ENCODE data around the gene ARHGEF10L.
"Not testable (repeated sequence)": the region's sequence is repeated elsewhere in the genome, so short reads cannot be mapped to it uniquely, and the experiment has no call there.

The ARHGEF10L gene

GRCh38 chr1:17616731-17617279 is 77.3 kb downstream of the ARHGEF10L start:
- no peak for DNase-seq

- DNase-seq, result no peak
Observed at GRCh38 chr1:17617787-17618557, 78.5 kb downstream of the ARHGEF10L start.

- DNase-seq, result no peak
Observed at GRCh38 chr1:17618558-17619247, 79.2 kb downstream of the ARHGEF10L start.

- DNase-seq, result no peak
Observed at GRCh38 chr1:17620448-17620847, 81.0 kb downstream of the ARHGEF10L start.

GRCh38 chr1:17621691-17622090 is 82.2 kb downstream of the ARHGEF10L start:
- no peak for DNase-seq

- DNase-seq, result no peak
Observed at GRCh38 chr1:17622823-17623222, 83.3 kb downstream of the ARHGEF10L start.

- no peak for DNase-seq
Observed at GRCh38 chr1:17624611-17625233, 85.2 kb downstream of the ARHGEF10L start.

- no peak for DNase-seq
Observed at GRCh38 chr1:17627239-17628052, 87.9 kb downstream of the ARHGEF10L start.

- DNase-seq, result not testable (repeated sequence)
Observed at GRCh38 chr1:17629046-17629445, 89.5 kb downstream of the ARHGEF10L start.

- no peak for DNase-seq
Observed at GRCh38 chr1:17629460-17629859, 90.0 kb downstream of the ARHGEF10L start.

- no peak for DNase-seq
Observed at GRCh38 chr1:17630048-17630830, 90.7 kb downstream of the ARHGEF10L start.

GRCh38 chr1:17630986-17631385 is 91.5 kb downstream of the ARHGEF10L start:
- no peak for DNase-seq

GRCh38 chr1:17631410-17631809 is 91.9 kb downstream of the ARHGEF10L start:
- DNase-seq, result no peak

- DNase-seq, result no peak
Observed at GRCh38 chr1:17632106-17632505, 92.6 kb downstream of the ARHGEF10L start.

- no peak for DNase-seq
Observed at GRCh38 chr1:17632541-17633184, 93.2 kb downstream of the ARHGEF10L start.

- no peak for DNase-seq
Observed at GRCh38 chr1:17633654-17634053, 94.2 kb downstream of the ARHGEF10L start.

- no peak for DNase-seq
Observed at GRCh38 chr1:17635276-17635675, 95.8 kb downstream of the ARHGEF10L start.

- DNase-seq, result no peak
Observed at GRCh38 chr1:17635811-17636210, 96.3 kb downstream of the ARHGEF10L start.

GRCh38 chr1:17636612-17637011 is 97.1 kb downstream of the ARHGEF10L start:
- no peak for DNase-seq

GRCh38 chr1:17637055-17637454 is 97.6 kb downstream of the ARHGEF10L start:
- DNase-seq, result no peak

GRCh38 chr1:17639703-17640340 is 100.3 kb downstream of the ARHGEF10L start:
- DNase-seq, result no peak

Measured in NCI-H510A (cell line).